ENCODE data around the gene TRIP13. TPM values are rescaled to one million over a fixed set of nuclear protein-coding genes. Genes with fewer than 3 reads are reported as not detected.

Gene TRIP13
- total RNA-seq, 1 donor: 29.8 TPM

GRCh38 chr5:880816-881550 lies 11.7 kb upstream of the TRIP13 start:
- TF ChIP-seq, protein P1, sequence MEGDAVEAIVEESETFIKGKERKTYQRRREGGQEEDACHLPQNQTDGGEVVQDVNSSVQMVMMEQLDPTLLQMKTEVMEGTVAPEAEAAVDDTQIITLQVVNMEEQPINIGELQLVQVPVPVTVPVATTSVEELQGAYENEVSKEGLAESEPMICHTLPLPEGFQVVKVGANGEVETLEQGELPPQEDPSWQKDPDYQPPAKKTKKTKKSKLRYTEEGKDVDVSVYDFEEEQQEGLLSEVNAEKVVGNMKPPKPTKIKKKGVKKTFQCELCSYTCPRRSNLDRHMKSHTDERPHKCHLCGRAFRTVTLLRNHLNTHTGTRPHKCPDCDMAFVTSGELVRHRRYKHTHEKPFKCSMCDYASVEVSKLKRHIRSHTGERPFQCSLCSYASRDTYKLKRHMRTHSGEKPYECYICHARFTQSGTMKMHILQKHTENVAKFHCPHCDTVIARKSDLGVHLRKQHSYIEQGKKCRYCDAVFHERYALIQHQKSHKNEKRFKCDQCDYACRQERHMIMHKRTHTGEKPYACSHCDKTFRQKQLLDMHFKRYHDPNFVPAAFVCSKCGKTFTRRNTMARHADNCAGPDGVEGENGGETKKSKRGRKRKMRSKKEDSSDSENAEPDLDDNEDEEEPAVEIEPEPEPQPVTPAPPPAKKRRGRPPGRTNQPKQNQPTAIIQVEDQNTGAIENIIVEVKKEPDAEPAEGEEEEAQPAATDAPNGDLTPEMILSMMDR (IDR thresholded peaks at IDR 0.05; ENCODE audit: insufficient read depth, low read depth, low read length): no peak
- H3K4me3 ChIP-seq (ENCODE audit: low read depth, low read length): no peak overlapping the region
- DNase-seq (ENCODE audit: low read depth): no peak

- no peak overlapping the region for H3K4me3 ChIP-seq (ENCODE audit: low read depth, low read length)
- TF ChIP-seq, protein P1 (IDR thresholded peaks at IDR 0.05; ENCODE audit: insufficient read depth, low read depth, low read length): no peak
- DNase-seq (ENCODE audit: low read depth): no peak
These were observed 11.1 kb upstream of the TRIP13 start for GRCh38 chr5:881551-881935.

- DNase-seq (ENCODE audit: low read depth): no peak
- H3K4me3 ChIP-seq (ENCODE audit: low read depth, low read length): no peak overlapping the region
- TF ChIP-seq, protein P1 (IDR thresholded peaks at IDR 0.05; ENCODE audit: insufficient read depth, low read depth, low read length): no peak
These were observed 10.2 kb upstream of the TRIP13 start for GRCh38 chr5:882253-883183.

DNA sequence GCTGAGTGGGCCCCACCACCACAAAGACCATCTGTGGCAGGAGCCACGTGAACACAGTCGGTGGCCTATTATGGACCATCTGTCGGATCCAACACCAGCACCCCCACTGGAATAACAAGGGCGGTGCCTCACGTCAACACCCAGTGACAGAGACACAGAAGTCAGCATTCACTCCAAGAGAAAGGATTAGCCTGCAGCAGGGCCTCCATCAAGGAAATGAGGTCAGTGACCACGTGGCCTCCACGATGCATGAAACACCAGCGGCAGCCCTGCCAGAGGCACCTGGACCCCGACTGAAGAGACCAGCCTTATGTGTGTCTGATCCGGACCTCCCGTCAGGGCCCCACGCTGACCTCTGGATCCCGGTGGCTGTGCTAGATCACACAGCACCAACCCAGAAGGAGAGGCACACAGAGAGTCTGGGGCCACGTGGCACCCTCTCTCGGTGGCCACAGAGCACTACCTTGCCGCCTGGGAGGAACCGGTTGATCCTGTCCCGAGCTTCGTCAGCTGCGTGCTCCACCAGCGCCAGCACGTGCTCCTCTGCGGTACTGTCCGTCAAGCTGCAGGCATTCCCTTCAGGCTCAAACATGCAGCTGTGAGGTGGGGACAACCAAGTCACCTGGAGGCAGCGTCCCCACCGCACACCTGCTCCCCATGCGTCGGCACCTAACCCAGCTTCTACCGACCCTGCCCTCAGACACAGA lies 9.1 kb upstream of the TRIP13 start:
- TF ChIP-seq, protein P1 (IDR thresholded peaks at IDR 0.05; ENCODE audit: insufficient read depth, low read depth, low read length): no peak
- no peak overlapping the region for H3K4me3 ChIP-seq (ENCODE audit: low read depth, low read length)
- no peak for DNase-seq (ENCODE audit: low read depth)

DNA sequence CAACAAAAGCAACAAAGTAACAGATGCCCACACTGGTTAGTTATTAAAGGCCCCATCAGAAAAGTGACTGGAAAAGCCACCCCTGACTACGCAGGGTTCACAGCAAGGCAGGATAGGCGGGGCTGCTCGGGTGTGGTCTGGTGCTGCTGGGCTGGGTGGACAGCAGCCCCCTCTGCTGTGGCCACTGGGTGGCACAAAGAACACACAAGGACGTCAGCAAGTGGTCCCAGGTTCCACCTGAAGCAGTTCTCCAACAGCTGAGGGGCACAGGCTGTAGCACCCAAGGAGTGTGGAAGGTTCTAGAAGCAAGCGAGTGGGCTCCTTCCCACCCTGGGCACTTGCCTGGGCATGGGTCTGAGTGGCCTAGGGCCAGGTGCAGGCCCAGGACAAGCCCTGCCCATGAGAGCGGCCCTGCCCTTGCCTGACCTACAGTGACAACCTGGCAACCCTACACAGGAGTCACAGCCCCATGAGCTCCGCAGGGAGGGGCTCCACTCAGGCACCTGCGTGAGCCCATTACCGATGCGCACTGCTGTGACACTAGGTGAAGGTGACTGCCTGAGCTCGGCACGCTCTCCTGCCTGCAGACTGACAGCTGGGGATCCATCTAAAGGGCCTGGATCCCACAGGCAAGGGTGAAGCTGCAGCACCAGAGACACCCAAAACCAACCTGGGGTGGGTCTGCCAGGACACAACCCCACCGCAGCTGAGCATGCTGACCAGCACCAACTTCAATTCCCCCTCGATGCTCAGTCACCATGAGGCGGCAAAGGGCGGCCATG lies 8.1 kb upstream of the TRIP13 start:
- TF ChIP-seq, protein P1 (IDR thresholded peaks at IDR 0.05; ENCODE audit: insufficient read depth, low read depth, low read length): no peak
- no peak for DNase-seq (ENCODE audit: low read depth)
- H3K4me3 ChIP-seq (ENCODE audit: low read depth, low read length): no peak overlapping the region

GRCh38 chr5:885127-885442 lies 7.6 kb upstream of the TRIP13 start:
- H3K4me3 ChIP-seq (ENCODE audit: low read depth, low read length): no peak overlapping the region
- DNase-seq (ENCODE audit: low read depth): no peak
- TF ChIP-seq, protein P1 (IDR thresholded peaks at IDR 0.05; ENCODE audit: insufficient read depth, low read depth, low read length): no peak
